Neuronal stem cell (in vitro differentiated cells): Measurements from ENCODE around the gene CCDC175.

Experiments
- DNase-seq: peaks from one replicate; pipeline ENCODE4 v3.0.0-alpha.2; 2013; ENCODE audit warnings: low spot score
- H2AFZ ChIP-seq: one replicate; pipeline ENCODE4 v1.6.1; 2013; ENCODE audit warnings: mild to moderate bottlenecking, low read length, inconsistent platforms
- H2AK5ac ChIP-seq: 2 replicates; pipeline ENCODE4 v1.6.1; 2013; ENCODE audit warnings: low read depth, mild to moderate bottlenecking, inconsistent platforms, low read length, moderate library complexity, mixed read lengths
- H2BK120ac ChIP-seq: 2 replicates; pipeline ENCODE4 v1.6.1; 2013; ENCODE audit warnings: low read depth, mild to moderate bottlenecking, inconsistent platforms, low read length, moderate library complexity, mixed read lengths
- H2BK12ac ChIP-seq: one replicate; pipeline ENCODE4 v1.6.1; 2013; ENCODE audit warnings: low read length, inconsistent platforms
- H2BK15ac ChIP-seq: 2 replicates; pipeline ENCODE4 v1.6.1; 2013; ENCODE audit warnings: mild to moderate bottlenecking, low read length, inconsistent platforms, mixed read lengths
- H2BK5ac ChIP-seq: one replicate; pipeline ENCODE4 v1.6.1; 2013; ENCODE audit warnings: inconsistent platforms, mild to moderate bottlenecking, low read length, moderate library complexity
- H3K14ac ChIP-seq: one replicate; pipeline ENCODE4 v1.6.1; 2013; ENCODE audit warnings: low read length, inconsistent platforms
- H3K18ac ChIP-seq: 2 replicates; pipeline ENCODE4 v1.6.1; 2013; ENCODE audit warnings: low read length, inconsistent platforms
- H3K23ac ChIP-seq: 2 replicates; pipeline ENCODE4 v1.6.1; 2013; ENCODE audit warnings: low read depth, mild to moderate bottlenecking, mixed read lengths, low read length, inconsistent platforms; ENCODE audit not compliant: poor library complexity
- H3K27ac ChIP-seq: replicated peaks from 3 replicates; pipeline ENCODE4 v1.5.1; 2013; ENCODE audit warnings: low read length, inconsistent platforms
- H3K27me3 ChIP-seq, 3 experiments: 2 replicates each; pipeline ENCODE4 v1.6.1; 2013; ENCODE audit warnings: low read length in 3 of 3, mild to moderate bottlenecking in 2 of 3, inconsistent platforms in 1 of 3, low read depth in 1 of 3, mixed read lengths in 1 of 3, moderate library complexity in 1 of 3; ENCODE audit not compliant: control insufficient read depth in 3 of 3, insufficient read depth in 3 of 3
- H3K36me3 ChIP-seq, 2 donors: replicated peaks in 1 of 2; 2 replicates each; pipeline ENCODE4 v1.6.1; 2013; ENCODE audit warnings: low read length in 2 of 2; ENCODE audit not compliant: control insufficient read depth in 2 of 2, insufficient read depth in 2 of 2
- H3K4ac ChIP-seq: 2 replicates; pipeline ENCODE4 v1.6.1; 2013; ENCODE audit warnings: inconsistent platforms, mild to moderate bottlenecking, low read length, moderate library complexity
- H3K4me1 ChIP-seq, 2 donors: 1 replicate in 1 of 2; 2 replicates in 1 of 2; pipeline ENCODE4 v1.6.1; 2013; ENCODE audit warnings: low read length in 2 of 2, low read depth in 1 of 2; ENCODE audit not compliant: control insufficient read depth in 2 of 2, insufficient read depth in 1 of 2
- H3K4me2 ChIP-seq: one replicate; pipeline ENCODE4 v1.6.1; 2013; ENCODE audit warnings: mild to moderate bottlenecking, low read length, inconsistent platforms; ENCODE audit not compliant: insufficient read depth, poor library complexity, severe bottlenecking
- H3K4me3 ChIP-seq, 2 donors: 2 replicates each; pipeline ENCODE4 v1.5.1; 2013; ENCODE audit warnings: low read length in 2 of 2, mild to moderate bottlenecking in 2 of 2, inconsistent platforms in 1 of 2, moderate library complexity in 1 of 2
- H3K79me1 ChIP-seq: one replicate; pipeline ENCODE4 v1.6.1; 2013; ENCODE audit warnings: low read depth, mild to moderate bottlenecking, inconsistent platforms, low read length, moderate library complexity
- H3K9ac ChIP-seq: one replicate; pipeline ENCODE4 v1.6.1; 2013; ENCODE audit warnings: mild to moderate bottlenecking, low read depth, low read length, inconsistent platforms; ENCODE audit not compliant: poor library complexity
- H3K9me3 ChIP-seq, 2 donors: replicated peaks in 1 of 2; 2 replicates each; pipeline versions ENCODE3 to v1.6.1; 2013; ENCODE audit warnings: low read length in 2 of 2, mild to moderate bottlenecking in 2 of 2, inconsistent platforms in 1 of 2, low read depth in 1 of 2, mixed read lengths in 1 of 2, moderate library complexity in 1 of 2; ENCODE audit not compliant: control insufficient read depth in 2 of 2, insufficient read depth in 1 of 2
- H4K8ac ChIP-seq: one replicate; pipeline ENCODE4 v1.6.1; 2013; ENCODE audit warnings: low read depth, mild to moderate bottlenecking, inconsistent platforms, low read length, moderate library complexity
- H4K91ac ChIP-seq: one replicate; pipeline ENCODE4 v1.6.1; 2013; ENCODE audit warnings: low read length, low read depth, mild to moderate bottlenecking, inconsistent platforms; ENCODE audit not compliant: poor library complexity
- WGBS, 2 donors: extraction: QIAGEN DNeasy Blood & Tissue Kit; methylation state at CpG; one replicate each; pipeline ENCODE4 v1.1.7; 2013; ENCODE audit warnings: missing lambda C conversion rate in 2 of 2, mixed read lengths in 1 of 2; ENCODE audit not compliant: insufficient read length in 2 of 2, insufficient replicate concordance in 1 of 2; ENCODE audit errors: extremely low coverage in 2 of 2; 5-methylcytosine and 5-hydroxymethylcytosine counted together

CCDC175 gene

DNA sequence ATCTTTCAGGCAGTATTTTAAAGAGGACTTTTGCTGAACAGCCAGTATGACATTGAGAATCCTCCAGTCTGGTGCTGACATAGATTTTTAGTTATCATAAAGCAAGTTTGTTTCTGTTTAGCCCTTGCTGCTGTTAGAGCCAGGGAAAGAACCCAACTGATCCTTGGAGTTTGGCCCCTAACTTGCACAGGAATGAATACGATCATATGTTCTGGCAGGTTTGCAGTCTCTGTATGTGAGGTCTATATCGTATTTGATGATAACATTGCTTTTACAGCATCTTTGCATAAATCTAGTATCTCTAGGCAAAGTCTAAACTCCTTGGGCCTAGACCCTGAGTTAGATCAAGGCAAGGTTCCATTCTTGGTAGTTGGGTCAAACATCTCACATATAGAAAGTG lies 4.3 kb upstream of the CCDC175 start:
- Histone ChIP-seq H2BK15ac (no peak overlapping the region), H3K9me3 (no peaks in the 10 kb centered on the region), H4K8ac (no peak overlapping the region), H2AFZ (no peak overlapping the region), H3K4me3 (no peak overlapping the region), H2BK5ac (no peak overlapping the region), H2BK12ac (no peak overlapping the region), H2BK120ac (no peak overlapping the region), H3K36me3 (no peaks in the 10 kb centered on the region), H3K27ac (no peak overlapping the region), H3K4me2 (no peak overlapping the region), H3K27me3 (no peaks in the 10 kb centered on the region), H3K4ac (no peak overlapping the region), H3K4me1 (peaks cover 0 to 4% of the 10 kb centered on the region in 2 donors), H4K91ac (no peak overlapping the region), H3K14ac (no peak overlapping the region), H2AK5ac (no peak overlapping the region), H3K79me1 (no peaks in the 10 kb centered on the region), H3K18ac (no peak overlapping the region), H3K23ac (no peak overlapping the region), H3K9ac (no peak overlapping the region)
- WGBS, 2 donors, result no CpG with 5 or more reads among the region's 2 CpGs
- no peak for DNase-seq

GRCh38 chr14:59570122-59570521 lies 6.5 kb downstream of the CCDC175 start:
- H3K4ac ChIP-seq, result no peak overlapping the region
- no peak overlapping the region for H3K9ac ChIP-seq
- H3K14ac ChIP-seq, result no peak overlapping the region
- H2BK120ac ChIP-seq, result no peak overlapping the region
- H2BK15ac ChIP-seq, result no peak overlapping the region
- DNase-seq, result no peak
- H3K79me1 ChIP-seq, result no peaks in the 10 kb centered on the region
- H3K4me3 ChIP-seq, result no peak overlapping the region
- no peak overlapping the region for H4K91ac ChIP-seq
- H2BK5ac ChIP-seq, result no peak overlapping the region
- no peak overlapping the region for H3K18ac ChIP-seq
- no peak overlapping the region for H3K23ac ChIP-seq
- no peak overlapping the region for H3K4me2 ChIP-seq
- peaks cover 3% of the 10 kb centered on the region in 2 donors for H3K4me1 ChIP-seq
- H2BK12ac ChIP-seq, result no peak overlapping the region
- no peak overlapping the region for H3K27ac ChIP-seq
- H3K9me3 ChIP-seq, result peaks cover 0 to 2% of the 10 kb centered on the region in 2 donors
- no peak overlapping the region for H2AFZ ChIP-seq
- H2AK5ac ChIP-seq, result no peak overlapping the region
- no peak overlapping the region for H4K8ac ChIP-seq
- H3K36me3 ChIP-seq, result no peaks in the 10 kb centered on the region
- no peaks in the 10 kb centered on the region for H3K27me3 ChIP-seq

DNA sequence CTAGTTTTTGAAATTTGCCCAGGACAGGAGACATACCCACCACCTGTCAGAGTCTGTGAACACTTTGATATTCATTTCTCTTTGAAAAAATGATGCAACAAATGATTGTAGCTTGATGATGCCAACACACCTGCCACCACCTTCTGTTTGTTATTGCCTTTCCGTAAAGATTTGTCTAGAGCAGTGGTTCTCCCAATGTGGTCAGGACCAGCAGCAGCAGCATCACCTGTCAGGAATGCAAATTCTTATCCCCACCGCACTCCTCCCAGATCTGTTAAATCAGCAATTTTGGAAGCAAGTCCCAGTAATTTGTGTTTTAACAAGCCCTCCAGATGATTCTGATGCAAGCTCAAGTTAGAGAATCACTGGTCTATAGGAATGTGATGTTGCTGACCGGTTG lies 9.9 kb downstream of the CCDC175 start:
- Histone ChIP-seq H2BK15ac (no peak overlapping the region), H2BK12ac (no peak overlapping the region), H3K14ac (no peak overlapping the region), H3K36me3 (no peaks in the 10 kb centered on the region), H3K4me3 (no peak overlapping the region), H3K4me2 (no peak overlapping the region), H3K18ac (no peak overlapping the region), H3K9ac (no peak overlapping the region), H2AFZ (no peak overlapping the region), H3K23ac (no peak overlapping the region), H4K91ac (no peak overlapping the region), H3K9me3 (peaks cover 0 to 2% of the 10 kb centered on the region in 2 donors), H2BK5ac (no peak overlapping the region), H3K27me3 (peaks cover 0 to 3% (median 0%) of the 10 kb centered on the region in 3 experiments), H3K4me1 (peaks cover 7 to 10% of the 10 kb centered on the region in 2 donors), H2AK5ac (no peak overlapping the region), H2BK120ac (no peak overlapping the region), H3K27ac (no peak overlapping the region), H3K79me1 (no peaks in the 10 kb centered on the region), H4K8ac (no peak overlapping the region), H3K4ac (no peak overlapping the region)
- no CpG with 5 or more reads among the region's 3 CpGs for WGBS, 2 donors
- no peak for DNase-seq

DNA sequence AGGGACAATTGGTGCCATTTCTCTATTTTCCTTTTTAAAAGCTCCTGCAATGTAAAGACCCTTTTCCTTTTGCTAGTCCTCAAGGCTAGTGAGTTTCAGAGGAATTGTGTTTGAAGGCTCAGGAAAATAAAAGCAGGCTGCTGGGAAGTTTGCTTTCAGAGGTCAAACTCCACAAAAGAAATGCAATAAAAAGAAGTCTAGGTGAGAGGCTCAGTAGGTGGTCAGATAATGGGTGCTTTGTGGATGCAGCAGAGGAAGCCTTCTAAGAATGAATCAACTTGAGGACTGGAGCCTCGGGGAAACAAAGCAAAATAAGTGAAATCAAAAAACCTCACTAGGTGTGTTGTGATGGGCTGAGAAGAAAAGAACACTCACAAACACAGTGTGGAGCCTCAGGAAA lies 10.3 kb downstream of the CCDC175 start:
- Histone ChIP-seq H2BK5ac (no peak overlapping the region), H3K27me3 (peaks cover 0 to 5% (median 0%) of the 10 kb centered on the region in 3 experiments), H2AK5ac (no peak overlapping the region), H4K91ac (no peak overlapping the region), H2BK12ac (no peak overlapping the region), H2BK15ac (no peak overlapping the region), H3K18ac (no peak overlapping the region), H4K8ac (no peak overlapping the region), H3K79me1 (no peaks in the 10 kb centered on the region), H3K9me3 (peaks cover 0 to 2% of the 10 kb centered on the region in 2 donors), H3K4ac (no peak overlapping the region), H3K4me3 (no peak overlapping the region), H3K9ac (no peak overlapping the region), H2BK120ac (no peak overlapping the region), H3K36me3 (no peaks in the 10 kb centered on the region), H3K14ac (no peak overlapping the region), H2AFZ (no peak overlapping the region), H3K23ac (no peak overlapping the region), H3K4me1 (peaks cover 7 to 10% of the 10 kb centered on the region in 2 donors), H3K4me2 (no peak overlapping the region), H3K27ac (no peak overlapping the region)
- no peak for DNase-seq
- no CpG with 5 or more reads among the region's 1 CpG for WGBS, 2 donors
